Coronary artery (tissue), 2 donors: Measurements from ENCODE around the gene PYY.

ENCODE experiments used
- DNase-seq: peaks from one replicate; pipeline ENCODE4 v3.0.0-alpha.2; 2017; ENCODE audit warnings: low spot score
- H3K27ac ChIP-seq, 2 donors: fragments of 200-600 bp; sonication (generic); one replicate each; pipeline ENCODE4 v1.5.1; 2016 to 2019
- H3K4me3 ChIP-seq: fragments of 200-600 bp; sonication (generic); 2 replicates; pipeline ENCODE4 v1.5.1; 2016; ENCODE audit warnings: mild to moderate bottlenecking, moderate library complexity
- TF ChIP-seq, protein P1 (sequence below): fragments of 200-600 bp; sonication (generic); IDR thresholded peaks from one replicate; pipeline ENCODE4 v1.5.1; 2019; ENCODE audit warnings: antibody characterized with exemption

Gene PYY

GRCh38 chr17:43907998-43908721 is 45.6 kb downstream of the PYY start:
- Histone ChIP-seq H3K27ac (peak overlapping the region; percentile 93 to 96), H3K4me3 (peak overlapping the region; percentile 86)
- TF ChIP-seq, protein P1, sequence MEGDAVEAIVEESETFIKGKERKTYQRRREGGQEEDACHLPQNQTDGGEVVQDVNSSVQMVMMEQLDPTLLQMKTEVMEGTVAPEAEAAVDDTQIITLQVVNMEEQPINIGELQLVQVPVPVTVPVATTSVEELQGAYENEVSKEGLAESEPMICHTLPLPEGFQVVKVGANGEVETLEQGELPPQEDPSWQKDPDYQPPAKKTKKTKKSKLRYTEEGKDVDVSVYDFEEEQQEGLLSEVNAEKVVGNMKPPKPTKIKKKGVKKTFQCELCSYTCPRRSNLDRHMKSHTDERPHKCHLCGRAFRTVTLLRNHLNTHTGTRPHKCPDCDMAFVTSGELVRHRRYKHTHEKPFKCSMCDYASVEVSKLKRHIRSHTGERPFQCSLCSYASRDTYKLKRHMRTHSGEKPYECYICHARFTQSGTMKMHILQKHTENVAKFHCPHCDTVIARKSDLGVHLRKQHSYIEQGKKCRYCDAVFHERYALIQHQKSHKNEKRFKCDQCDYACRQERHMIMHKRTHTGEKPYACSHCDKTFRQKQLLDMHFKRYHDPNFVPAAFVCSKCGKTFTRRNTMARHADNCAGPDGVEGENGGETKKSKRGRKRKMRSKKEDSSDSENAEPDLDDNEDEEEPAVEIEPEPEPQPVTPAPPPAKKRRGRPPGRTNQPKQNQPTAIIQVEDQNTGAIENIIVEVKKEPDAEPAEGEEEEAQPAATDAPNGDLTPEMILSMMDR, result no peak
- peak; percentile 88 for DNase-seq

DNA sequence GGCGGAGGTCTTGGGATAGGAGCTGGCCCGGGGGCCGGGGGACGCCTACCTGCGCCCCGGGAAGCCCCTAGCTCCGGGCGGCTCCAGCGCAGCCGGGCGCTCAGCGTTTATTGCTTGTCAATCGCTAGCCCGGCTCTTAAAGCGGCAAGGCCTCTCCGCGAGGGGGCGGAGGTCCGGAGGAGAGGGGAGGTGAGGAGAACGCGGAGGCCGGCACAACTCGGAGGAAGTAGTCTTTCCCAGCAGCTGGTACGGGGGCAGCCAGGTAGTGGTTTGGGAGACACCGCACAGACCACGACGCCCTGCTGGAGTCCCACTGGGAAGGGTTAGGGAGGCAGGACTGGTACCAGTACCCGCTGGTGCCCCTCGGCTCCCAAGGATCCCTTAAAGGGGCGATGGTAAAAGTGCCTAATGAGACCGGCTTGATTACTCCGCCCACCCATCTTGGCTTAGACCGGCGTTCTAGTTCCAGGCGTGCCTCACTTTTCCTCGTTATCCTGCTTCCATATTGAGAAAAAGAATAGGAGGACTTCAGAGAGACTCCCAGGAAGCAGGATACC is 46.2 kb downstream of the PYY start, which contains the start of gene MPP2:
Gene MPP2, minus strand, starts transcription at position 112 of the 557 bp plus-strand sequence. CDS start 3,076 bp downstream, outside the sequence.
- Histone ChIP-seq H3K4me3 (peak within 1 kb of the TSS; percentile 86), H3K27ac (peak within 1 kb of the TSS; percentile 93 to 96)
- peak; percentile 85 for DNase-seq
- TF ChIP-seq, protein P1, result no peak

GRCh38 chr17:43906951-43907424 is 46.8 kb downstream of the PYY start:
- DNase-seq, result no peak
- TF ChIP-seq, protein P1, result no peak
- H3K4me3 ChIP-seq, result peak overlapping the region; percentile 86
- peak overlapping the region; percentile 93 to 96 for H3K27ac ChIP-seq

DNA sequence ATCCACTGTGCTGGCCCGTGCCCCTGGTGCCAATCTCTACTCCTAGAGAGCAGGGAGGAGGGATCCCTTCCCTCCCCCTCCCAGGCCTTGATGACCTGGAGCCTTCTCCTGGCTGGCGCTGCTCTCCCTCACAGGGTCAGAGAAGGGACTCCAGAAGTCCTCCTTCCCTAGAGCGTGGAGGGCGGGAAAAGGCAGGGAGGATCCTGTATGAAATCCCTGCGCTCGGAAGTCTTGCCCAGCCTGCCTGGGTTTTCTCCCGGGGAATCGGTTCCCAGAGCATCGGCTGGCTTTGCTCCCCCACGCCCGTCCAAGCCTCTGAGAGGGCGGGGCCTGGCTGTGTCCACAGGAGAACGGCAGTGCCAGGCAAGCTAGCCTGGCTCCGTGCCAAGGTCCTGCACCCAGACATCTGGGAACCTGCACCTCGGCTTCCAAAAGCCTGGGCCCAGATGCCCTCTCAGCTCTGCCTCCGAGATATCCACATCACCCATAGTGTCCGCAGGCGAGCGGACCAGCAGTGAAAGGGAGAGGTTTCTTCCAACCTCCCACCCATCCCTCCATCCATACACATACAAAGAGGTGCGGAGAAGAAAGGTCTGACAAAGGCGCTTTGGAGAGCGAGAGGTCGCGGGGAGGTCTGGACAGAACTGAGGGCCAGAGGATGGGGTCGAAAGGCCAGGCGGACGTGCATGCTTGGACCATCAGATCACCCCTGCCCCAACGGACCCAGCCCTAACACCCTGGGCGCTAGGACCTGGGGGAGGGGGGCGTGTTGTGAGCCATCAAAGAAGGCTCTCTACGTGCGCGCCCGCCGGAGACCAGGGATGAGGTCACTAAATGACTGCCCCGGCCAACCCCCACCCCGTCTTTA is 47.5 kb downstream of the PYY start:
- DNase-seq, result peak; percentile 84
- TF ChIP-seq, protein P1, result no peak
- peak overlapping the region; percentile 86 for H3K4me3 ChIP-seq
- H3K27ac ChIP-seq, result peak overlapping the region; percentile 93 to 96

- no peak for DNase-seq
- Histone ChIP-seq H3K27ac (peak overlapping the region in 1 of 2 donors; percentile 93), H3K4me3 (peak overlapping the region; percentile 86)
- TF ChIP-seq, protein P1, result no peak
Measured at GRCh38 chr17:43905400-43905984, 48.2 kb downstream of the PYY start.
